GM19239 (cell line): ENCODE measurements around the gene SIRPB1.
"Not testable (repeated sequence)": the region's sequence is repeated elsewhere in the genome, so short reads cannot be mapped to it uniquely, and the experiment has no call there.

ENCODE experiments used
- DNase-seq: peaks from one replicate; pipeline ENCODE4 v3.0.0; 2011; ENCODE audit warnings: low spot score; ENCODE audit not compliant: insufficient read length
- FAIRE-seq: peaks from 2 replicates; lab custom pipeline; 2011; peaks lifted over from hg19 to GRCh38; lab: Jason Lieb, UNC

SIRPB1 gene

GRCh38 chr20:1610404-1610803 lies 9.4 kb downstream of the SIRPB1 start:
- not testable (repeated sequence) for DNase-seq, FAIRE-seq

- FAIRE-seq, DNase-seq: not testable (repeated sequence)
These were observed 11.0 kb downstream of the SIRPB1 start for GRCh38 chr20:1608678-1609347.

- FAIRE-seq (no peak), DNase-seq (no peak)
These were observed 19.1 kb downstream of the SIRPB1 start for GRCh38 chr20:1600736-1601135.

DNA sequence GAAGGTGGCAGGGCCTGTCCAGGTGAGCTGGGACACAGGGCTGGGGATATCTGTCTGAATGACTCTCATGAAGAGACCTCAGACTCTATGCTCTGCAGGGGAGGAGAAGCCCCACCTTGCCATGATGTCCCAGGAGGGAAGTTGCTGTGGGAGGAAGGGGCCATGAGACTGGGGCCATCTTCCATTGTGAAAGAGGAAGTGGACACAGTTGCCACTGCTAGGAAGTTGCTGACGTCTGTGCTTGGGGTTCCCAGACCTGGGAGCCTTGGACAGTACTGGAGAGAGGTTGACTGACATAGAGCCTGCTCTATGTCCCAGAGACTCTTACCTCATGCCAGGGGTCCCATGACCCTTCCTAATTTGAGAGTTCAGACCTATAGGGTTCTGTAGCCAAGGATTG lies 24.5 kb downstream of the SIRPB1 start:
- no peak for FAIRE-seq
- DNase-seq = no peak

GRCh38 chr20:1588533-1589460 lies 31.0 kb downstream of the SIRPB1 start:
- DNase-seq (no peak), FAIRE-seq (no peak)

DNA sequence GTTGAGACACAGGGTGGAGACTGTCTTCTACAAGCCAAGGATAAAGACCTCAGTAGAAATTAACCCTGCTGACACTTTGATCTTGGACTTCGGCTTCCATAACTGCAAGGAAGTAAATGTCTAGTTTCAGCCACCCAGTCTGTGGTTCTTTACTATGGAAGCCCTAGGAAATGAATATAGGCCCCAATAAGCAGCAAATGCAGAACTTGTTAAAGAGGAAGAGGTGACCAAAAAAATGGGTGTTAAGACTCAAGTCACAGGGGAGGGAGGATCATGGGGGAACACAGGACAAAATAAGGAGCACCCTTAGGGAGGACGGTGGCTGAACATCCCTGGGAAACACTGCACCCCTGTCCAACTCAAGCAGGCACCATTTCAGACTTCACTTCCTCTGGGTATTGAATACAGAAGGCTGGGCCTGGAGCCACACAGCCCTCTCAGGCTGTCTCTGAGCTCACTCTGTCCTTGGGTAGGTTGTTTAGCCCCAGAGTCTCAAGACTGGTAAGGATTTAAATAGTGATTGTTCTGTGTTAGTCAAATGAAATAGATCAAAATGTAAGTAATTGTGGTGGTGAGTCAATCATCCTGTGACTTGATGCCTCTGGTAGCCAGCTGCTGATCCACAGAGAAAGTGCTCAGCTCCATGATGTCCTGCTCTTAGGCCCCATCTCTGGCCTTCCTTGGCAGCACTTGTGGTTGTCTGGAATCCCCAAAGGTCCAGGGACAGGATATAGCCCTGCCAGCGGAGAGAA lies 31.9 kb downstream of the SIRPB1 start:
- FAIRE-seq (no peak), DNase-seq (no peak)

DNA sequence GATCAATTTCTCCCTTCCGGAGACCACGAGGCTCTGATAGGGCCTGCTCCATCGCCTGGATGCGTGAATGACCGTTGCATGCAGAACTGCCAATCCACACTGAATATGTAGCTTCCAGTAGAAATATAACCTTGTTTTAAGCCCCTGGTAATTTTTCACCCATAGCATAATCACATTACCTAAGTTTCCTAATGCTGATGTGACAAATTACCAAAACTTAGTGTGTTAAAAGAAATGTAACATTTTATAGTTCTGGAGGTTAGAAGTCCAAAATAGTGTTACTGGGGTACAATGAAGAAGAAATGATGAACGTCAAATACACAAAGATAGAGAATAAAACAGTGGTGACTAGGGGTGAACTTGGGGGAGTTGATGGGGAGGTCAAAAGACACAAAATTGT lies 40.3 kb downstream of the SIRPB1 start:
- DNase-seq = no peak
- no peak for FAIRE-seq

DNA sequence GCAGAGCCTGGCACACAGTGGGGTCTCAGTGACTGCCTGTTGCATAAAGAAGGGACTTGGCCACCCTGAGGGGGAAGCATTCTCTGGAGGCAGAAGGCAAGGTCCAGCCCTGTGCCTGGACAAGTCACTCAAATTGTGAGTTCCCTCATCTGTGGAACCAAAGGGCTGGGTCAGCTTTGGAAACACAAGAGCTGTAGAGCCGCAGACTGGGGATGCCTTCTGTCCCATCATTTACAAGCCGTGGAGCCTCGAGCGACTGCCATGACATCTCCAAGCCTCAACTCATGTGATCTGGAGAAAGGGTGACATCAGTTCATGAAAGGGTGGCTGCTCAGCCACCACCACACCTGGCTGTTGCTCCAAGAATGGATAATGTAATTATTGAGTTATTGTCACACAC lies 41.9 kb downstream of the SIRPB1 start:
- DNase-seq = no peak
- FAIRE-seq = no peak

GRCh38 chr20:1577313-1577712 lies 42.5 kb downstream of the SIRPB1 start:
- FAIRE-seq, DNase-seq: not testable (repeated sequence)

GRCh38 chr20:1576641-1577040 lies 43.2 kb downstream of the SIRPB1 start:
- no peak for FAIRE-seq
- DNase-seq = no peak

DNA sequence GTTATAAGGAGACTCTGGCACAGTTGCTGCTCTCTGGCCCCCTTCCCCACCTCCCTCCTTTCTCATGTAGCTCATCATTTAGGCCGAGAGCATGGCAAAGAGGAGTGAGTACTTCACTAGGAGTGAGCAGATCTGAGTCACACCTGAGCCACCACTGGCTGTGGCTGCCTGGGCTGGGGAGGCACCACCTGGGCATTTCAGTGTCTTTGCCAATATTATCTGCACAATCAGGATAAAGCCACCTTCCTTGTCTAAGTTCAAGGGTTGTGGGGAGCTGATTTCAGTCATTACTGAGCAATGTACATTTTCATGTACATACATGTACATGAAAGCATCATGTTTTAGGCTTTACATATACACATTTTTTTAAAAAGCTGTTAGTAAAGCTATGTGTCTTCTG lies 43.8 kb downstream of the SIRPB1 start:
- not testable (repeated sequence) for FAIRE-seq, DNase-seq

- FAIRE-seq, DNase-seq: not testable (repeated sequence)
These were observed 48.2 kb downstream of the SIRPB1 start for GRCh38 chr20:1571583-1571982.
